ENCODE data around the gene BCAP29. TPM values are rescaled to one million over a fixed set of nuclear protein-coding genes. Genes with fewer than 3 reads are reported as not detected.

Gene BCAP29
- total and polyA plus RNA-seq, 2 experiments from 2014 or later = 35.9 to 44.2 TPM

DNA sequence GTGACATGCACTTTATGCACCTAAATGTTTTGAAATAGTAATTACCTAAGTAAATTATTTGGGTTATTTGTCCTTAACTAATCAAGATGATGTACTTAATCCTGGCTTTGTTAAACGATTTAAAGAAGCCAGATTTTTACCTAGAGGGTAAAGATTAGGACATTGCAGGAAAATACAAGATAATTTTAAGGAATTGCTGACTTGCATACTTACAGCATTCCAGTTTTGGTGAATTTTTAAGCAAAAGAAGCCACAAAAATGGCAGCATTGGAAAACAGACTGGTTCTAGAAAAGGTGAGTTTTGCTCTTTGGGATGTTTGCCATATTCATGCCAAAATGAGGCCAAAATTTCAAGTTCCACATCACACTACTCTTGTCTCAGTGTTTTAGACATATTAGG, 33.4 kb downstream of the BCAP29 start:
- Histone ChIP-seq H3K36me3 (peaks cover 13% of the 10 kb centered on the region), H3K9me3 (ENCODE audit: low read depth) (no peaks in the 10 kb centered on the region), H3K4me3 (no peak overlapping the region), H3K4me1 (ENCODE audit: low read depth) (no peaks in the 10 kb centered on the region), H3K27me3 (no peaks in the 10 kb centered on the region), H3K27ac (no peak overlapping the region)
- DNase-seq (ENCODE audit: low read depth in 1 of 2, low spot score in 1 of 2) = no peak
- TF ChIP-seq, protein P1, sequence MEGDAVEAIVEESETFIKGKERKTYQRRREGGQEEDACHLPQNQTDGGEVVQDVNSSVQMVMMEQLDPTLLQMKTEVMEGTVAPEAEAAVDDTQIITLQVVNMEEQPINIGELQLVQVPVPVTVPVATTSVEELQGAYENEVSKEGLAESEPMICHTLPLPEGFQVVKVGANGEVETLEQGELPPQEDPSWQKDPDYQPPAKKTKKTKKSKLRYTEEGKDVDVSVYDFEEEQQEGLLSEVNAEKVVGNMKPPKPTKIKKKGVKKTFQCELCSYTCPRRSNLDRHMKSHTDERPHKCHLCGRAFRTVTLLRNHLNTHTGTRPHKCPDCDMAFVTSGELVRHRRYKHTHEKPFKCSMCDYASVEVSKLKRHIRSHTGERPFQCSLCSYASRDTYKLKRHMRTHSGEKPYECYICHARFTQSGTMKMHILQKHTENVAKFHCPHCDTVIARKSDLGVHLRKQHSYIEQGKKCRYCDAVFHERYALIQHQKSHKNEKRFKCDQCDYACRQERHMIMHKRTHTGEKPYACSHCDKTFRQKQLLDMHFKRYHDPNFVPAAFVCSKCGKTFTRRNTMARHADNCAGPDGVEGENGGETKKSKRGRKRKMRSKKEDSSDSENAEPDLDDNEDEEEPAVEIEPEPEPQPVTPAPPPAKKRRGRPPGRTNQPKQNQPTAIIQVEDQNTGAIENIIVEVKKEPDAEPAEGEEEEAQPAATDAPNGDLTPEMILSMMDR (IDR thresholded peaks at IDR 0.05; ENCODE audit: low read depth, low read length) = no peak

DNA sequence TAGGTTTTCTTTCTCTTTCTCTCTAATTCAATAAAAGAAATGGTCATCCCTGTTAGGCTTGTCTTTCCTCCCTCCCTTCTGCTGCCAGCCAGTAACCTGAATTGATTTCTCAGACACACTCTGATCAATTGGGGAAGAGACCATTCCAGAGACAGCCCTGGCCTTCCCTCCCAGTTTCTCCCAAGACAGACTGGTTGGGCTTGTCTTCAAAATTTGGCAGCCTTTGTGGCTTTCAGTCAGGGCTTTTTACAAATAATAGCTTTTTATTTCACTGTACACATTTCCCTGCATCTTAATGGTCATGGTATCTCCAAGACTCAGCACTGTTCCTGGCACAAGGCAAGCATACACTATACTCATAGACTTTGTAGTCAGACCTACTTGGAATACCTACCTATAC, 33.9 kb downstream of the BCAP29 start:
- Histone ChIP-seq H3K4me3 (no peak overlapping the region), H3K9me3 (ENCODE audit: low read depth) (no peaks in the 10 kb centered on the region), H3K27me3 (no peaks in the 10 kb centered on the region), H3K36me3 (peaks cover 15% of the 10 kb centered on the region), H3K4me1 (ENCODE audit: low read depth) (no peaks in the 10 kb centered on the region), H3K27ac (no peak overlapping the region)
- DNase-seq (ENCODE audit: low read depth in 1 of 2, low spot score in 1 of 2) = peak in 1 of 2 donors; percentile 29
- TF ChIP-seq, protein P1 (IDR thresholded peaks at IDR 0.05; ENCODE audit: low read depth, low read length) = no peak

DNA sequence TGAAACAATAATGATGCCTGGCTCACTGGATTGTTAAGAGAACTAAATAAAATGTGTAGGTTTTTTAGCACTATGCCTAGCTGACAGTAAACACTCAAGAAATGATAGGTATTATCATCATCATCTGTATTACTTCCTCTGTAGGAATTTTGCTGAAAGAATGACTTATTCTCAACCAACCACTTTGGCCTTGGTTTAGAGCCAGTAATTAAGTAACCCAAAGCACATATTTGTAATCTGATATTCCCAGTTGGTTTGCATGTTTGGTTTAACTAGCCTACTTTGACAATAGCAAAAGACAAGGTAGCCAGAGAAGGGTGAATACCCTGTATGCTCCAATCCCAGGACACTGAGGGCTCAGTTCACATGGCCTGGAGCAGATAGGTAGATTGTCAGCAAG, 34.4 kb downstream of the BCAP29 start:
- peaks cover 15% of the 10 kb centered on the region for H3K36me3 ChIP-seq
- TF ChIP-seq, protein P1 (IDR thresholded peaks at IDR 0.05; ENCODE audit: low read depth, low read length) = no peak
- no peaks in the 10 kb centered on the region for H3K4me1 ChIP-seq (ENCODE audit: low read depth)

DNA sequence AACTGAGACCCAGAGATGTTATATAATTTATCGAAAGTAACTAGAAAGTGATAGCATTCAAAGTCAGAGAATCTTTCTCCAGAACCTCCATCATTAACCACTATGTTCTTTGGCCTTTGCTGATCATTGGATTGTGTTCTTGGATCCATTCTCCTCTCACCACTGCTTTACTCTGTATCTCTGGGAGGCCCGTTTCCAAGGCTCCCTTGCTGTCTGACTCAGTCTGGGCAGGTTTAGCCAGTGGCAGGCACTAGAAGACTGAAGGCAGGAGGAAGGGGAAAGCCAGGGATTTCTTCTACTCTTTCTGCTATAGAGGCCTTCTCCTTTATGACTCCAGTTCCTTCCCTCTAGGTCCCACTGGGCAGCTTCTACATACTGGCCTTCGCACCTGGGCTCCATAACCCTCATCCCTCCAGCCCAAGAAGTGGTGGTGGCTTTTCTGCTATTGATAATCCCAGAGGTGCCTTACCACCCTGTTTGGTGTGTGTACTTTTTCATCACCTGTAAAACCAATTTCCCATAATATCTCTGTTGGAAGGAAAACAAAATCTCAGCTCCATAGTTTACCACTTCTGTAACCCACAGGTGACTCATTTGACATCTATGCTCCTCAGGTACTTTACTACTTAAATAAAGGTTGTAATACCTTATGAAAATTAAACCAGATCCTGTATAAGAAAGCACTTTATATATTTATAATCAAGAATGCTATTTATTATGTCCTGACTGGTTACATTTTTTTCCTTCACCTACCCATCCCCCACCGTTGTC, 36.0 kb downstream of the BCAP29 start:
- Histone ChIP-seq H3K4me1 (ENCODE audit: low read depth) (no peaks in the 10 kb centered on the region), H3K4me3 (no peak overlapping the region), H3K27me3 (no peaks in the 10 kb centered on the region), H3K9me3 (ENCODE audit: low read depth) (no peaks in the 10 kb centered on the region), H3K27ac (no peak overlapping the region), H3K36me3 (peaks cover 15% of the 10 kb centered on the region)
- TF ChIP-seq, protein P1 (IDR thresholded peaks at IDR 0.05; ENCODE audit: low read depth, low read length) = no peak
- DNase-seq (ENCODE audit: low read depth in 1 of 2, low spot score in 1 of 2) = no peak

More for the DNA sequence above, 34.4 kb downstream of the BCAP29 start:
- H3K4me3 ChIP-seq = no peak overlapping the region
- H3K9me3 ChIP-seq (ENCODE audit: low read depth) = no peaks in the 10 kb centered on the region
- H3K27ac ChIP-seq = no peak overlapping the region
- peak in 1 of 2 donors; percentile 77 for DNase-seq (ENCODE audit: low read depth in 1 of 2, low spot score in 1 of 2)
- H3K27me3 ChIP-seq = no peaks in the 10 kb centered on the region

DNA sequence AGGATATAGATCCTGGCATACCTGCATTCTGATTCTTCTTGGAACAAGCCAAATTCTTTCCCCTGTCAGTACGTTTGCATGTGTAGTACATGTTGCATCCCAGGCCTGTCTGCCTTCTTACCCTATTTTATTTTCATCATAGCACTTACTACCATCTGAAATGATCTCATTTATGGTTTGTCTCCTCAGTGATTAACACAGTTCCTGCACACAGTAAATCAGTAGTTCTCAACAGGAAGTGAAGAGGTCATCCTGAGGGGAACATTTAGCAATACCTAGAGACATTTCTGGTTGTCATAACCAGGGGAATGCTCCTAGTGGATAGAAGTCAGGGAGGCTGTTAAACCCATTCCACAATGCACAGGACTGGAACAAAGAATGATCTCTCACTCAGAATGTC, 42.4 kb downstream of the BCAP29 start:
- peaks cover 4% of the 10 kb centered on the region for H3K36me3 ChIP-seq
- DNase-seq (ENCODE audit: low read depth in 1 of 2, low spot score in 1 of 2) = peak in 1 of 2 donors; percentile 86
- TF ChIP-seq, protein P1 (IDR thresholded peaks at IDR 0.05; ENCODE audit: low read depth, low read length) = no peak
- no peak overlapping the region for H3K4me3 ChIP-seq
- no peaks in the 10 kb centered on the region for H3K27me3 ChIP-seq
- no peaks in the 10 kb centered on the region for H3K9me3 ChIP-seq (ENCODE audit: low read depth)
- H3K27ac ChIP-seq = no peak overlapping the region
- no peaks in the 10 kb centered on the region for H3K4me1 ChIP-seq (ENCODE audit: low read depth)
